Stomach (tissue), 4 donors: ENCODE results near the gene TSKU.

Source experiments
- EP300 ChIP-seq: sonication (generic); formaldehyde crosslinking; IDR thresholded peaks from one replicate; pipeline ENCODE4 v1.6.1; 2017; ENCODE audit warnings: antibody characterized with exemption
- POLR2A ChIP-seq, 4 donors: fragments of 450-650 bp; IDR thresholded peaks; one replicate each; pipeline ENCODE4 v1.6.1; 2016; ENCODE audit warnings: antibody characterized with exemption in 4 of 4, control low read depth in 2 of 4, mild to moderate bottlenecking in 1 of 4, moderate library complexity in 1 of 4
- POLR2AphosphoS5 ChIP-seq, 3 donors: sonication (generic); formaldehyde crosslinking; IDR thresholded peaks; one replicate each; pipeline ENCODE4 v1.6.1; 2016; ENCODE audit warnings: antibody characterized with exemption in 3 of 3
- TF ChIP-seq, protein P1 (sequence below), 7 experiments: fragments of 450-650 bp in 4 of 7; fragments of 200-600 bp in 3 of 7; sonication (generic) in 3 of 7; IDR thresholded peaks; one replicate each; pipeline ENCODE4 v1.5.1; 2016 to 2019; ENCODE audit warnings: antibody characterized with exemption in 7 of 7, control low read depth in 2 of 7, mild to moderate bottlenecking in 1 of 7

DNA sequence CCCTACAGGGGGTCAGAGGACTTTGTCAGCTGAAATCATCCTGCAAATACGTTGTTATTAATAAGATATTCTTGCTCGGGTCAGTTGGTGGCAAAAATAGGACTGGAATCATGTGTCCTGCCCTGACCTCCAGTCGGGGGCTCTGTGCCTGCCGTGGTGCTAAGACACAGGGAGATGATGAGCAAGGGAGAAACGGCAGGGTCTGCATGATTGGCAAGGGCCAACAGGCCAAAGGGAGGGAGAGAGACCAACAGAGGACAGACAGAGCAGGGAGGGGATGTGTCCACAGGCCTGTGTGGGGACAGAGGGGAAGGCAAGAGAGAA, 10.4 kb upstream of the TSKU start:
- TF ChIP-seq, protein P1, sequence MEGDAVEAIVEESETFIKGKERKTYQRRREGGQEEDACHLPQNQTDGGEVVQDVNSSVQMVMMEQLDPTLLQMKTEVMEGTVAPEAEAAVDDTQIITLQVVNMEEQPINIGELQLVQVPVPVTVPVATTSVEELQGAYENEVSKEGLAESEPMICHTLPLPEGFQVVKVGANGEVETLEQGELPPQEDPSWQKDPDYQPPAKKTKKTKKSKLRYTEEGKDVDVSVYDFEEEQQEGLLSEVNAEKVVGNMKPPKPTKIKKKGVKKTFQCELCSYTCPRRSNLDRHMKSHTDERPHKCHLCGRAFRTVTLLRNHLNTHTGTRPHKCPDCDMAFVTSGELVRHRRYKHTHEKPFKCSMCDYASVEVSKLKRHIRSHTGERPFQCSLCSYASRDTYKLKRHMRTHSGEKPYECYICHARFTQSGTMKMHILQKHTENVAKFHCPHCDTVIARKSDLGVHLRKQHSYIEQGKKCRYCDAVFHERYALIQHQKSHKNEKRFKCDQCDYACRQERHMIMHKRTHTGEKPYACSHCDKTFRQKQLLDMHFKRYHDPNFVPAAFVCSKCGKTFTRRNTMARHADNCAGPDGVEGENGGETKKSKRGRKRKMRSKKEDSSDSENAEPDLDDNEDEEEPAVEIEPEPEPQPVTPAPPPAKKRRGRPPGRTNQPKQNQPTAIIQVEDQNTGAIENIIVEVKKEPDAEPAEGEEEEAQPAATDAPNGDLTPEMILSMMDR (IDR thresholded peaks at IDR 0.05): no peak
- no peak for TF ChIP-seq EP300
- TF ChIP-seq POLR2AphosphoS5 (IDR thresholded peaks at IDR 0.05): no peak
- TF ChIP-seq POLR2A (IDR thresholded peaks at IDR 0.05): no peak
